ENCODE data around the gene ATXN7L2. TPM values are rescaled to one million over a fixed set of nuclear protein-coding genes. Genes with fewer than 3 reads are reported as not detected.

Gene ATXN7L2
- total RNA-seq, 1 donor from 2014 or later: 6.0 TPM

Other genes starting within 250 kb of the ATXN7L2 start
- 19.2 TPM for gene CELSR2, start 234.4 kb upstream of the ATXN7L2 start, total RNA-seq
- 3.1 TPM for gene PSRC1, start 200.8 kb upstream of the ATXN7L2 start, total RNA-seq
- gene MYBPHL, start 176.9 kb upstream of the ATXN7L2 start, total RNA-seq: not detected
- 63.8 TPM for gene SORT1, start 86.0 kb upstream of the ATXN7L2 start, total RNA-seq
- gene PSMA5, start 57.5 kb upstream of the ATXN7L2 start, total RNA-seq: 78.1 TPM
- gene SYPL2, start 17.4 kb upstream of the ATXN7L2 start, total RNA-seq: 2.0 TPM
- 10.5 TPM for gene CYB561D1, start 10.2 kb downstream of the ATXN7L2 start, total RNA-seq
- gene AMIGO1, start 25.8 kb downstream of the ATXN7L2 start, total RNA-seq: 6.0 TPM
- gene GPR61, start 56.0 kb downstream of the ATXN7L2 start, total RNA-seq: not detected
- 6.6 TPM for gene GNAI3, start 64.7 kb downstream of the ATXN7L2 start, total RNA-seq
- gene GNAT2, start 135.7 kb downstream of the ATXN7L2 start, total RNA-seq: not detected
- gene AMPD2, start 135.9 kb downstream of the ATXN7L2 start, total RNA-seq: 45.8 TPM
- gene GSTM4, start 172.2 kb downstream of the ATXN7L2 start, total RNA-seq: 38.2 TPM
- gene GSTM2, start 184.2 kb downstream of the ATXN7L2 start, total RNA-seq: 104 TPM
- not detected for gene GSTM1, start 203.9 kb downstream of the ATXN7L2 start, total RNA-seq
- gene GSTM5, start 228.3 kb downstream of the ATXN7L2 start, total RNA-seq: 11.6 TPM